HG02943 (cell line): ENCODE measurements around the gene EDN3.
"Not testable (repeated sequence)": the region's sequence is repeated elsewhere in the genome, so short reads cannot be mapped to it uniquely, and the experiment has no call there.

ENCODE experiments used
- ATAC-seq: cut with Tn5 transposase; IDR thresholded peaks from one replicate; pipeline ENCODE4 v1.9.1; 2021; ENCODE audit warnings: mild to moderate bottlenecking, low read depth, moderate library complexity; ENCODE audit not compliant: unreplicated experiment

EDN3 gene

DNA sequence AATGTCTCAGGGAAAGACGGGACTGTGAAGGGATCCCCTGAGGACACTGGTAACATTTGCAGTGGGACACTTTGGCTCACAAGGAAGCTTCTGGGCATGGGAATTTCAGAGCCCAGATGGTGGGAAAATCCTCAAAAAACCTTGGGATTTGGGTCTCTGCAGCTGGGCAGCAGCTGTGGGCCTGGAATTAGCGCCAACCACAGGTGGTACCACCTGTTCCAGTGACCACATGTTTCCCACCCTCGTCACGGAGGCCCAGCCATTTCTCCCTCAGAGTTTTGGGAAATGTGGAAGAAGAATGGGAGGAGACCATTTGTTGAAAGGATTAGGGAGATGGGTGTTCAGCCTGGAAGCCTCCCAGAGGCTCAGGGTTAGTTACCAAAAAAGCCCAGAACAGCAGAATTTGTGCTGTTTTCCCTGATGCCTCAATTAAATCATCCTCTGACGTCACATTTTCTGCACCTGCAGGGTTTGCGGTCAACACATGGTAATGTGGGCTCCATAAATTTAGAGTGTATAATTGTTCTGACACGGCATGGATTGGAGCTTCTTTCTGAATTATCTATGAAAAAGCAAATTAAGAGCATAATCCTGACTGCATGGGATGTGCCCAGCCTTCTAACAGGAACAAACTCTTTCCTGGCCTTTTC, 34.4 kb downstream of the EDN3 start:
- no peak for ATAC-seq

DNA sequence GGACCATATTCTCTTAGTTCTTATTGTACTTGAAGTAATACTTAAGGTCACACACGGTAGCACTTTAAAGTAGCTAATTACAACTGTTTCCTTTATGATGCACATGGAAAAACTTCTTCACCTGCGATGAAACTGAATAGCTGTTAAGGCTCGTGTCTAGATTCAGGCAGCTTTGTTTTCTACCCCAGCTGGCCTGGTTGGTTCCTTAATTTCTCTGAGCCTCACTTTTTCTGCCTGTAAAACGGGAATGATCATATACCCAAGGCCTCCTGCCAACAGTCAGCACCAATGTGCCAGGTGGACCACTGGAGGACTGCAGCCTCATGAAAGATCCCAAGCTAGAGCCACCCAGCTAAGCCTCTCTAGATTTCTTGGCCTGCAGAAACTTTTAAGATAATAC, 35.0 kb downstream of the EDN3 start:
- ATAC-seq = no peak

DNA sequence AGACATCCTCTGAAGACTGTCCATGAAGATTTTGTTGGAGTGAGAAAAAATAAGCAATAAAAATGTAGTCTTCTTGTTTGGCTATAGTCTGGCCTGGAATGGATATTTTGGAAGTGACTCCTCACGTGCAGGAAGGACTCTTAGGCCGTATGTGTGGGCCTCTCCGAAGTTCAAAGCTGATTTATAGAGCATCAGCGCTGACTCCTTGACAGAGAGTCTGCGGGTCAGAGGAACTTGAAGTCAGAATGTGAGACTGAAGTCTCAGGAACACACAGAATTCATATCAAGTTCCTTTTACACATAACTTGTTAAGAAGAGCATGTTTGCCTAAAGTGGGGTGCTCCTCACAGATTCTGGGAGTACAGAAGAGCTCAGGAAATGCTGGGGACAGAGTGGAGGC, 36.1 kb downstream of the EDN3 start:
- ATAC-seq = no peak

DNA sequence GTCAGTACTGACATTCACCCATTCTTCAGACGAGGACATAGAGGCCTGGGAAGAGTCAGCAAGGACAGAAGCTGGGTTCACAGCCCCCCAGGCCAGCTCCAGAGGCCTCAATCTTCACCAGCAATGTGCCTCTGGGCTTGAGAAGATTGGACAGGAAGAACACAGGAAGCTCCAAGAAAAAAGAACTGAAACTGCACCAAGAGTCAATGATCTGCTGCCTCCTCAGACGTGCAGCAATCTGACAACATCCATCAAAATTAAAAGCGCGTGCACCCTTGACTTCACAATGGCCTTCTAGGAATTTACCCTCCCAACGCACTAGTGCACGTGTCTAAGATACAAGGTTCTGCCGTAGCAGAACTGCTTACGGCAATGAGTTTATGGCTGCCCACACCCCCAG, 38.0 kb downstream of the EDN3 start:
- ATAC-seq = not testable (repeated sequence)

DNA sequence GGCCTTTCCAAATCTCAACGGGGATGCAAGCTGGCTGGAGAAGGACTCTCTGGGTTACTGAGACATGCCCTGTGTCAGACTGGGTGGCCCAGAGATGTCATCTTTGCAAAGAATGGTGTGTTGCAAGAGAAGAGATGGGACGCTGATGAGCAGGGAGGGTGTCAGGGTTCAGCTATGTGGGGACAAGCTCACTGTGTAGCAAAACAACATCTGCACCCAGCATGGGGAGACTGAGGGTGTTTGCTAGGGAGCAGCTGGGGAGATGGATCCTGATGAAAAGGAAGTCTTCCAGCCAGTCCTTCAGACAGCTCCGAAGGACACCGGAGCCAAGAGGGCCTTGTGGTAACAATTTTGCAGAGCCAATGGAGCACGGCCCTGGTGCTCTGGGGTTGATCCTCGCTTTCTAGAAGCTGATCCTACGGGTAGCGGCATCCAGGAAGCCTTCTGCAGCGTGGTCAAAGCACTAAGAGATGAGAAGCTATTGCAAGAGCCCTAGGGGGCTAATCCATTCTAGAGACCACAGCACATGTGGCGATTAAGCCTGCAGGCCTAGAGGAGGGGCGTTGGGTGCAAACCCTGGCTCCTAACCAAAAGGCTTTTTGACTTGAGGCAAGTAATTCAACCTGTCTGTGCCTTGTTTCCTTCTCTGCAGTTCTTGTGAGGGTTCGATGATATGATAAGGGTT, 39.9 kb downstream of the EDN3 start:
- no peak for ATAC-seq

DNA sequence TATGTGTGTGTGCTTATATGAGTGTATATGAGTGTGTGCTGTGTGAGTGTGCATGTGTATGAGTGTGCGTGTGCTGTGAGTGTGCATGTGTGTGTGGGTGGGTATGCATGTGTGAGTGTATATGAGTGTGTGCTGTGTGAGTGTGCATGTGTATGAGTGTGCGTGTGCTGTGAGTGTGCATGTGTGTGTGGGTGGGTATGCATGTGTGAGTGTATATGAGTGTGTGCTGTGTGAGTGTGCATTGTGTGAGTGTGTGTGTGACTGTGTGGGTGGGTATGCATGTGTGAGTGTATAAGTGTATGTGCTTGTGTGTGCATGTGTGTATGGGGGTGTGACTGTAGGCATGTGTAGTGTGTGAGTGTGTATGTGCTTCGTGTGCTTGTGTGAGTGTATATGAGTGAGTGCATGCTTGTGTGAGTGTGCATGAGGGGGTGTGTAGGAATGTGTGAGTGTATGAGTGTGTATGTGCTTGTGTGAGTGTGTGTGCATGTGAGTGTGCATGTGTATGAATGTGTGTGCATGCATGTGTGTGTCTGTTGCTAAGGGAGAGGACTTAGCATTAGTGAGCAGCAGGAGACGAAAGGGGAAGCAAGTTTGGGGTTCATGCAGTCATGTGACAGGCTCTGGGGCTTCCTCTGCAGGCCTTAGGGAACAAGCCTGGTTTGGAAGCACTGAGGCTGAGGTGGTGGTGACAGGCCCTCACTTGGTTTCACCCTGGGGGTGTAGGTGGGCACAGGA, 41.0 kb downstream of the EDN3 start:
- not testable (repeated sequence) for ATAC-seq

DNA sequence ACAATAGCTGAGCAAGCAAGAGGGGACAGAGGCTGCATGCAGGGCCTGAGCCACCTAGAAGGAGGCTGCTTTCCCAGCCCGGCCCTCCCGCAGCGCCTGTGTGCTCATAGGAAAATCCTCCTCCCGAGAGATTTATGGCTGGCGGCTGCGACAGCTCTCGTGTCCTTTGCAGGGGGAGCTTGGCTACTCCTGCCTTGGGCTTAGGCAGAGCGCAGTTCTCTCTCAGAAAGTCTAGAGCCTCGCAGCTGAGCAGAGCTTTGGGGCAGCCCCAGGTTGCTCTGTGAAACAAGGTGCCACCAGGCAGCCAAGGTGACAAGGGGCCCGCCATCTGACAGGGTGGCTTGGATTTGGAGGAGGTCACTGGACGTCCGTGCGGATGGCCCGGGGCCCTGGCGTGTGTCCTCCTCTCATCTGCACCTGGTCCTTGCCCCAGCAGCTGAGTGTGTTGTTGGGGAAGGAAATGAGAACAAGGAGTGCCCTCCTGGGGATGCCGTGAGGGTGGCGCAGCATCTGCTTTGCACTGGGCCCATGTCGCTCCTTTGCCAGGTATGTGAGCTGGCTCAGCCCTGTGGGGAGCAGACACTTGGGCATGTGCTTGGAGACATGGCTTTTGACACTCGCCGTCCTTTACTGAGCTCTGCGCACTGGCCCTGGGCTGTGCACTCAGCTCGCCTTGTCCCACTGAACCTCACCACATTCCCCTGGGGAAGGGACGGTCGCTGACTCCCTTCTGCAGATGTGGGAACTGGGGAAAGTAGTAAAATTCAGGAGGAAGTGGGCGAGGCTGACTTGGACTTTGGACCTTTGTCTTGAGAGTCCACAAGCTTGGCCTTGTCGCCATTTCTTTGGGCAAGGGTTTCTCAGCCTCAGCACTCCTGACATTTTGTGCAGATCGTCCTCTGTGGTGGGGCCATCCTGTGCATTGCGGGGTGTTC, 41.9 kb downstream of the EDN3 start:
- ATAC-seq = no peak

DNA sequence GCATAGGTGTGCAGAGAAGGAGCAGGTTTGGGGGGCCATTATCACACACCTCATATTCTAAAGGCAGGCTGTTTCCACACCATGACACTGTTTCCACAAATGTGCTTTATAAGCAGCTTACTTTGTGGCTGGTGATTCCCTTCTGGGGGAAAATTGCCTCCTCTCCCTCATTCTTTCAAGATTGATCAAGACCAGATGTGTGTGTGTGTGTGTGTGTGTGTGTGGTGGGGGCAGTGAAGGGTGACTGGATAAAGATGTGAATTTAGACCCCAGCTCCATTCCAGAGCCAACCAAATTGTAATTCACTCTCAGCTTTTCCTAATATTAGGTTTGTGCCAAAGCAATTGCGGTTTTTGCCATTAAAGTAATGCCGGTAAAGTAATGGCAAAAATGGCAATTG, 45.6 kb downstream of the EDN3 start:
- ATAC-seq = no peak

DNA sequence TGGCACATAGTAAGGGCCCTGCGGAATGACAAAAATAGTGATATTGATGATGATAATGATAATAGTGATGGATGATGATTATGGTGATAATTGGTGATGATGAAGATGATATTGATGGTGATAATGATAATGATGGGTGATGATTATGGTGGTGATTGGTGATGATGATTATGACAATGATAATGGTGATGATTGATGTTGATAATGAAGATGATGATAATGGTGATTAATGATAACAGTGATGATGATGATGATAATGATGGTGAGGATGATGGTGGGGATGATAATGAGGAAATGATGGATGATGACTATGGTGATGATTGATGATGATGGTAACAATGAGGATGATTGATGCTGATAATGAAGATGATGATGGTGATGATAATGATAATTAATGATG, 48.9 kb downstream of the EDN3 start:
- no peak for ATAC-seq

DNA sequence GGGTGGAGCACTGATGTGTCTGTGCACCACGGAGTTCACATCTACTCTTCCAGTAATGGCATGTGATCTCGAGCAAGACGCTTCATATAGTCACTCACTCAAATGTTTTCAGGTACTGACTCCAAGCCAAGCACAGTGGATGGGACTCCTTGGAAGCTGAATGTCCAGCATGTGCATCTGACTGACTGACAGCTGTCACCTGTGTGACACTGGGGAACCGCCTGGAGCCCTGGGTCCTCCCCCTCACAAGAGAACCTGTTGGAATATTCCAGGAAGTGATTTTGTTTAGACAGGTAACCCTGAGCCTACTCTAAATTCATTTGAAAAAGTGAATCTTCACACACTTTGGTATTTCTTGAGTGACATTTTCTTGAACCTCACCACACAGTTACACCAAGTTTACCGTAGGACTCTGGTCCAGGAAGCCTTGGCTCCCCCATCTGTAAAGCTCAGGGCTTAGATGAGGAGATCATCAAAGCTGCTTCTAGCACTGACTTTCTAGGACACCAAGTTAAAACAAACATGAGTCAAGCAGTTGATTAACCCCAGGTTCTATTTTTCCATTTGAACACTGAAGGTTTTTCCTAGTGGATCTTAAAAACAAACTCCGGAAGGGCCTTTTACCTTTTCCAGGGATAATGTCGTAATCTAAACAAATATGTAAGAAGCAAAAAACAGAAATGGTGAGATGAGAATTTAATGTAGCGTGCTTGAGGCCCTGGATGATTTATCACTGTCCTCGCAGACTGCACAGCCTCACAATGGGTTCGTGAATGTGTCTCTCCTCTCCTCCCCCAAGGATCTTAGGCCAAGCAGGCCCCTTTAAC, 50.1 kb downstream of the EDN3 start:
- no peak for ATAC-seq

DNA sequence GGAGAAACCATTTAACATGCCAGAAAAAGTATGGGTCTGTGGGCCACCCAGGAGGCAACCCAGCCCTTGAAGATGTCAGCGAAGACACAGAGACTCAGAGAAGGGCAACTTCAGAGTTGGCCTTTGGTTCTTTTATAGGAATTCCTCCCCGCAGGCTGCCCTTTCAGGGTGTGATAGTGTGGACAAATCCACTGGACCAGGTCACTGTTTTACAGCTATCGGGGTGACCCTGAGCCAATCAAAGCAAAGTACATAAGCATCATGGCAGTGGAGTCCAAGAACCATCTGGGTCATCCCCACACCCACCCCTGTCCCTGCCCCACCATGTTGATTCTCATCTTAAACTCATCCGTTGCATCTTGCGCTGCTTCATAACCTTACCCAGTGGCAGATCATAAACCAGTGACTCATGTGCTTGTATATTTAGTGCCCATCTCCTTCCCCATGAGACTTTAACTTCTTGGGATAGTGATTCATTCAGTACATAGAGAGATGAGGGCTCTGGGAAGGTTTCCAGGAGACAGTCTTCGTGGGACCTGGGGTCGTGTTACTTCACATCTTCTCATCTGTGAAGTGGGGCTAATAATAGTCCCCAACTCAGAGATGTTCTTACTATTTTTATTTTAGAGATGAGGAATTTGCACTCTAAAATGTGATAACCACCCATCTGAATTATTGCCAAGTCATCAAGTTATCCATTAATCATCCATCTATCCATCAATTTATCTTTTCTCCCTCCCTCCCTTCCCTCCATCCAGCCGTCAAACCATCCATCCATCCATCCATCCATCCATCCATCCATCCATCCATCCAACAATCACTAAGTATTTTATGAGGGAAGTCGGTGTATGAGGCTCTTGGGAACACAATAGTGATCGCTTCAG, 51.0 kb downstream of the EDN3 start:
- no peak for ATAC-seq

DNA sequence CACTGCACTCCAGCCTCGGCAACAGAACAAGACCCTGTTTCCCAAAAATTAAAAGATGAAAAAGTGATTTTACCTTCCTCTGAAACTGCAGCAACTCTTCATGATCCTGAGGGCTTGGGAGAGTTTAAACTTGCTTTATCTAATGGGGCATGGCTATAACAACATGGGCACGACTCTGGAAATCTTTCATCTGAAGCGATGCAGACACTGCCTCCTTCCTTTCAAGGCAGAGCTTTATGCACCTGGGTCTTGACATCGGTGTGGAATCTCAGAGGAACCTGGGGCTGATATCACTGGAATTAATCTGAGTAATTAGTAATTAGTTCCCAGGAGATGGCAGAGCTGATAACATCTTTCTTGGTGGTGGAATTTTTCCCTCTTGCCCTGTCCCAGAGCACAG, 52.1 kb downstream of the EDN3 start:
- ATAC-seq = no peak

DNA sequence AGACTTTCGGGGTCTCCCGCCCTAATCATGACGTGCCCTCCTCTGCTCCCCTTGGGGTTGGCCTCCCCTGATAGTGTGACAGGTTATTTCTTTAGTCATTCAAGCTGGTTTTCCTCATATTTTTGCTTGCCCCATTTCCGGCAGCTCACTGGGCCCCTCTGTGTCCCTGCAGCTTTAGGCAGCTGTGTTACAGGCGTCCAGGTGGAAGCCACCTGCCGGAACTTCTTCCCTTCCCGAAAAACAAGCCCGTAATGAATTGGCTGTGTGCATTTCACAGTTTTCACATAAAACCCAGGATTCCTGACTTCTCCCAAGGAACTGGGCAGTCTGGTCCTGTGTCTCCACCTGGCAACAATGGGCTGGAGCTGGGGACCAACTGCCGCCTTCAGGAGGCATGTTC, 52.6 kb downstream of the EDN3 start:
- ATAC-seq = no peak

DNA sequence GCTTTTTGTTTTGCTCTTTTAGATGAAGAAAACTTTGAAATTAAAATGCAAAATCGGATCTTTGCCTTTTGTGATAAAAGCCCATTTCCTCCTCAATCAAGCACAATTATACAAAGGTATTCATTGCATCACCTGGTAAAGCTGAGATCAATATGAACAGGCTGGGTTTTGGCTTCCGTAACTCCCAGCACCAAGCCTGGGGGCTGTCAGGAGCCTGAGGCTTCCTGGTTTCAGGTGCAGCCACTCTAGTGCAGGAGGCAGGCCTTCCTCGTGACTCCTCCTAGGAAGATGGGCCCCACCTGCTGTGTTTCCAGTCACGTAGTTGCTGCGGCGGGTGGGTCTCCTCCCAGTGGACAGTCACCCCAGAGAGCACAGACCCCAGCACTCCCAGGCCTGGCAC, 54.0 kb downstream of the EDN3 start:
- ATAC-seq = no peak

DNA sequence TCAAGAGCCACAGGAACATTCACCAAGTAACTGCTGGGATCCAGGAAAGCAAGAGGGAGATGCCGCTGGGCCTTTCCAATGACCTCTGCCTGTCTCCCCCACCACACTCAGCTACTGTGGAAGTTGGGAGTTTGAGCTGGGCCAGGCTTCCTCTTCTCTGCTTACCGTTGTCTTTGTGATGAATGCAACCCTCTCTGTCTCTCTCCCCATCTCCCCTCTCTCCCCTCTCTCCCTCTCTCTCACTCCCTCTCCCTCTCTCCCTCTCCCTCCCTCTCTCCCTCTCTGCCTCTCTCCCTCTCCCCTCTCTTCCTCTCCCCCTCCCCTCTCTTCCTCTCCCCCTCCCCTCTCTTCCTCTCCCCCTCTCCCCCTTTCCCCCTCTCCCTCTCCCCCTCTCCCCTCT, 54.8 kb downstream of the EDN3 start:
- ATAC-seq = no peak

DNA sequence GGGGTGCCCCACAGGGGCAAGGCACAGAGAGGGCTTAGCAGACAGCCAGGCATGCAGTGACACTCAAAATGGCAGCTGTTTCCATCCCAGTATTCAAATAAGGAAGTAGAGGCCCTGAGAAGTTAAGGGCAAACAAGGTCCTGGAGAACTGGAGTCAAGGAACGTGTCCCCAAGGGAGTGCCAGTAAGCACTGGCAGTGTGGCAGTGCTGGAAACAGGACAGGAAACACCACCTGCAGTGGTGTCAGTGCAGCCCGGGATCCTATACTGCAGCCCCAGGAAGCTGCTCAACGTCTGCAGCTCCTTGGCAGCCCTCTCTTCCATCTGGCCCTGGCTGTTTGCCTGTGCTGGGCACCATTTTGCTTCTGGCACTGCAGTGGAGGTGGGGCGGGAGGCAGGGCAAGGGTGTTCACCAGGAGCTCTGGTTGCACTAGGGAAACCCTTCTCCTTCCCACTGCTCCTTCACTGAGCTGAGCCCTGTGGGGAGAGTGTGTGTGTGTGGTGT, 56.3 kb downstream of the EDN3 start:
- no peak for ATAC-seq

DNA sequence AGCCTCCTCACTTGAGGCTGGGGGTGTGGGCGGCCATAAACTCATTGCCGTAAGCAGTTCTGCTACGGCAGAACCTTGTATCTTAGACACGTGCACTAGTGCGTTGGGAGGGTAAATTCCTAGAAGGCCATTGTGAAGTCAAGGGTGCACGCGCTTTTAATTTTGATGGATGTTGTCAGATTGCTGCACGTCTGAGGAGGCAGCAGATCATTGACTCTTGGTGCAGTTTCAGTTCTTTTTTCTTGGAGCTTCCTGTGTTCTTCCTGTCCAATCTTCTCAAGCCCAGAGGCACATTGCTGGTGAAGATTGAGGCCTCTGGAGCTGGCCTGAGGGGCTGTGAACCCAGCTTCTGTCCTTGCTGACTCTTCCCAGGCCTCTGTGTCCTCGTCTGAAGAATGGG, 58.4 kb downstream of the EDN3 start:
- not testable (repeated sequence) for ATAC-seq

DNA sequence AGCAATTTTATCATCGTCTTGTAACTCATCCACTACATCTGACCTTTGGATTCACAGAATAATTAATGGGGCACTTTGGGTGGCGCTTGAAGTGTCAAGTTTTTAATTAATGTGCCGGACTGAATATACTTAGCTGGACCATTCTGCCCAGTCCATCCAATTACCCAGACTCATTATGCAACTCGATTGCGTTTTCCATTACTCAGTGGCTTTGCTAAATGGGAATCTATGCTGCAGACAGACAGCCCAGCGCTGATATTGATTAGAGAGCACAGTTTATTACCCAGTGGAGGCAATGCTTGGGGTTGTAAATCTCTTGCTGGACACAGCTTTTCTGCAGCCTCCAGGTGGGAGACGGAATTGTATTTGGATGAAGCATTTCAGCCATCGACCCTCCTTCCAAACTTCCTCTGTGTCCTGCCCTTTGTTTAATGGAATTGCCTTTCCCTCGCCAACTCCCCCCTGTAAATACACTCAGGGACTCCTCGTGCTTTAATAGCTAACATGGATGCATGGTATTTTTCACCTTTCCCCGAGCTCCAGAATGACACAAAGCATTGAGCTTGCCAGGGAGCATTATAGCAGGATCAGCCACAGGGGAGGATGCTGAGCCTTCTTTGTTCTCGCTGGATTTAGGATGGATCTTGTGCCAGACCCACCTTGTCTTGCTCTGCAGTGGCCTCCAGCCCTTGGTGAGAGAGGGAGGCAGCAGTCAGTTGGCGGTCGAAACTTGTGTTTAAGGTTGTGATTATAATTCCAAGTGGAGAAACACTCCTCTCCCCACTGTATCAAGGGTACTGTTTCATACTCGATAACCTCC, 59.7 kb downstream of the EDN3 start:
- no peak for ATAC-seq
